ENCODE data around the gene GID8. TPM values are rescaled to one million over a fixed set of nuclear protein-coding genes. Genes with fewer than 3 reads are reported as not detected.

The GID8 gene
- total RNA-seq, 4 donors from 2014 or later = 23.2 to 34.8 (median 27.9) TPM

DNA sequence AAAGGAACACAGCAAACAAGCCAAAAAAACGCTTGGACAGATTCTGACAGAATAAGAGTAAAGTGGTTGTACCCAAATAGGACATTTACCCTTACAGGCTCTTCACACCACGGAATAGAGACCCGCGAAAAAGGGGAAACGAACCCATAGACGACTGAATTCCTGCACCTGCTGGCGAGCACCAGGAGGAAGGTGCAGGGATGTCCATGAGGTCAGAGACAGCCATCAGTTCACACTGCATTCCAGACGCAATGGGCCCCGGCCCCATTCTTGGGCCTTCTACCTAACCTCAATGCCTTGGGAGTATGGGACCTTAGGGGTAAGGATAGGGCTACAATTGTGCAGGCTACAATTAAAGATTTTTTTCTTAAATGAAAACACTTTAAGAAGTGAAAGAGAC lies 6.5 kb upstream of the GID8 start:
- no peak for ATAC-seq
- H3K4me1 ChIP-seq = peaks cover 0 to 79% (median 40%) of the 10 kb centered on the region in 3 donors
- no peak overlapping the region for H3K4me3 ChIP-seq
- TF ChIP-seq POLR2A (IDR thresholded peaks at IDR 0.05) (no peak), EP300 (IDR thresholded peaks at IDR 0.05) (no peak), POLR2AphosphoS5 (IDR thresholded peaks at IDR 0.05) (no peak)
- TF ChIP-seq, protein P1, sequence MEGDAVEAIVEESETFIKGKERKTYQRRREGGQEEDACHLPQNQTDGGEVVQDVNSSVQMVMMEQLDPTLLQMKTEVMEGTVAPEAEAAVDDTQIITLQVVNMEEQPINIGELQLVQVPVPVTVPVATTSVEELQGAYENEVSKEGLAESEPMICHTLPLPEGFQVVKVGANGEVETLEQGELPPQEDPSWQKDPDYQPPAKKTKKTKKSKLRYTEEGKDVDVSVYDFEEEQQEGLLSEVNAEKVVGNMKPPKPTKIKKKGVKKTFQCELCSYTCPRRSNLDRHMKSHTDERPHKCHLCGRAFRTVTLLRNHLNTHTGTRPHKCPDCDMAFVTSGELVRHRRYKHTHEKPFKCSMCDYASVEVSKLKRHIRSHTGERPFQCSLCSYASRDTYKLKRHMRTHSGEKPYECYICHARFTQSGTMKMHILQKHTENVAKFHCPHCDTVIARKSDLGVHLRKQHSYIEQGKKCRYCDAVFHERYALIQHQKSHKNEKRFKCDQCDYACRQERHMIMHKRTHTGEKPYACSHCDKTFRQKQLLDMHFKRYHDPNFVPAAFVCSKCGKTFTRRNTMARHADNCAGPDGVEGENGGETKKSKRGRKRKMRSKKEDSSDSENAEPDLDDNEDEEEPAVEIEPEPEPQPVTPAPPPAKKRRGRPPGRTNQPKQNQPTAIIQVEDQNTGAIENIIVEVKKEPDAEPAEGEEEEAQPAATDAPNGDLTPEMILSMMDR (IDR thresholded peaks at IDR 0.05) = no peak
- H3K9me3 ChIP-seq = no peaks in the 10 kb centered on the region
- peaks cover 0 to 31% of the 10 kb centered on the region in 2 donors for H3K36me3 ChIP-seq
- no peak overlapping the region for H3K27ac ChIP-seq
- H3K27me3 ChIP-seq = no peaks in the 10 kb centered on the region
- 68 to 79% methylated on average over 4 to 7 of the region's 9 CpGs for WGBS, 2 donors (ENCODE audit: low coverage in 1 of 2)

- H3K27me3 ChIP-seq = no peaks in the 10 kb centered on the region
- peaks cover 0 to 31% of the 10 kb centered on the region in 2 donors for H3K36me3 ChIP-seq
- WGBS, 2 donors (ENCODE audit: low coverage in 1 of 2) = 67 to 75% methylated on average over 1 to 3 of the region's 3 CpGs
- H3K9me3 ChIP-seq = no peaks in the 10 kb centered on the region
- H3K4me1 ChIP-seq = peaks cover 0 to 65% (median 25%) of the 10 kb centered on the region in 3 donors
- ATAC-seq = no peak
- TF ChIP-seq, protein P1 (IDR thresholded peaks at IDR 0.05) = no peak
- H3K27ac ChIP-seq = no peak overlapping the region
- H3K4me3 ChIP-seq = no peak overlapping the region
Observed at GRCh38 chr20:62933966-62934365, 4.0 kb upstream of the GID8 start.

DNA sequence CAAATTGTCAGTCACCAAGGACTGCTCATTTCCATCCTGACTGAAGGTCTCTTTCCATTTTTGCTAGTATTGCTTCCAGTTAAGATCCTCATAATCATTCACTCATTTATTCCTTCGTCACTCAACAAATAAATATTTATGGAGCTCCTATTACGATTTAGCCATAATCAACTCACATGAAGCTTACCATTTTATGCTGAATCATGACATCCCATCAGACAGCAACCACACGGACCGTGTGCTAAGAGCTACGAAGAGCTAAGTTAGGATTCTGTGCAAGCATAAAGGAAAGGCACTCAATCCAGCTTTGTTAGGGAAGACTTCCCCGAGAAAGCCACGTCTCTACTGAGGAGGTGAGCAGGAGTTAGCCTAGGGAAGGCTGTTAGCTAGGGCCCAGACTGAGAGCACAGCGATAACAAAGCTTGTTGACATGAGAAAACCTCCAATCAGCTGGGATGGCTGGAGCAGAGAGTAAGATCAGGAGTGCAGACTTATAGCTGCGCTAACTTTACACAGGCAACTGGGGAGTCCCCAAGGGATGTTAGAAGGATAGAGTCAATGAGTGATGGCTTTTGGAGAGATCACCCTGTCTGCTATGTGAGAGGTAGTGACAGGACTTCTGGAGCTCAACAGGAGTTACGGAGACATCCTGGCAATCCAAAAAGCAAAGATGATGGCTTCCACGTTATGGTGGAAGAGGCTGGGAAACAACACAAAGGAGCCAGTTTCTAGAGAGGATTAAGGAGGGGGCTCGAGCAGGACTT lies 2.6 kb upstream of the GID8 start:
- Histone ChIP-seq H3K27ac (no peak overlapping the region), H3K9me3 (no peaks in the 10 kb centered on the region), H3K27me3 (no peaks in the 10 kb centered on the region), H3K36me3 (peaks cover 0 to 31% of the 10 kb centered on the region in 2 donors), H3K4me3 (peak overlapping the region in 1 of 2 donors; percentile 95), H3K4me1 (peaks cover 0 to 65% (median 26%) of the 10 kb centered on the region in 3 donors)
- TF ChIP-seq, protein P1 (IDR thresholded peaks at IDR 0.05) = no peak
- TF ChIP-seq EP300 (IDR thresholded peaks at IDR 0.05) (no peak), POLR2AphosphoS5 (IDR thresholded peaks at IDR 0.05) (no peak), POLR2A (IDR thresholded peaks at IDR 0.05) (no peak)
- 78 to 80% methylated on average over 7 to 8 of the region's 12 CpGs for WGBS, 2 donors (ENCODE audit: low coverage in 1 of 2)
- ATAC-seq = no peak

DNA sequence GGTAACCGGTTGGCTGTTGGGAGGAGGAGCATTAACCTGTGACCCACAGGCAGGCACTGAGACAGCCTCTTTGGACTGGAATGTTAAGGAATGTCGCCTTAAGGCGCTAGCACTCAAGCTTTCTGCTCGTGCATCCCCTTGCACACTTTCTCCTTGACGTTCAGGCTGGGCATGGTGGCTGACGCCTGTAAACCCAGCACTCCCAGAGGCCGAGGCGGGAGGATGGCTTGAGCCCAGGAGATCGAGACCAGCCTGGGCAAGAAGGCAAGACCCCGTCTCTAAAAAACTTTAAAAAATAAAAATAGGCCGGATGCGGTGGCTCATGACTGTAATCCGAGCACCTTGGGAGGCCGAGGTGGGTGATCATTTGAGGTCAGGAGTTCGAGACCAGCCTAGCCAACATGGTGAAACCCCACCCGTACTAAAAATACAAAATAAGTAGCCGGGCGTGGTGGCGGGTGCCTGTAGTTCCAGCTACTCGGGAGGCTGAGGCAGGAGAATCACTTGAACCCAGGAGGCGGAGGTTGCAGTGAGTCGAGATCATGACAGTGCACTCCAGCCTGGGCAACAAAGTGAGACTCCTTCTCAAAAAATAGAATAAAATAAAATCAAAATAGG lies 1.9 kb upstream of the GID8 start:
- Histone ChIP-seq H3K36me3 (peaks cover 0 to 33% of the 10 kb centered on the region in 2 donors), H3K27me3 (no peaks in the 10 kb centered on the region), H3K4me1 (peaks cover 0 to 70% (median 26%) of the 10 kb centered on the region in 3 donors), H3K27ac (peak overlapping the region in 1 of 4 donors; percentile 98), H3K4me3 (peak overlapping the region in 1 of 2 donors; percentile 95), H3K9me3 (no peaks in the 10 kb centered on the region)
- ATAC-seq = no peak
- WGBS, 2 donors (ENCODE audit: low coverage in 1 of 2) = 74 to 93% methylated on average over 3 to 14 of the region's 22 CpGs
- no peak for TF ChIP-seq POLR2AphosphoS5 (IDR thresholded peaks at IDR 0.05)
- no peak for TF ChIP-seq POLR2A (IDR thresholded peaks at IDR 0.05)
- TF ChIP-seq, protein P1 (IDR thresholded peaks at IDR 0.05) = no peak
- TF ChIP-seq EP300 (IDR thresholded peaks at IDR 0.05) = no peak
